DND-41 (cell line): ENCODE measurements around the gene GJB4.

Source experiments
- EZH2 ChIP-seq: IDR thresholded peaks from 3 replicates; pipeline ENCODE4 v1.6.1; 2012; ENCODE audit warnings: borderline replicate concordance, low read depth, mild to moderate bottlenecking, moderate library complexity, low read length, inconsistent platforms; ENCODE audit not compliant: severe bottlenecking
- TF ChIP-seq, protein P1 (sequence below): IDR thresholded peaks from 2 replicates; pipeline ENCODE4 v1.5.1; 2012; ENCODE audit warnings: borderline replicate concordance, low read length, moderate library complexity, mild to moderate bottlenecking; ENCODE audit not compliant: poor library complexity, severe bottlenecking; ENCODE audit errors: extremely low read depth

DNA sequence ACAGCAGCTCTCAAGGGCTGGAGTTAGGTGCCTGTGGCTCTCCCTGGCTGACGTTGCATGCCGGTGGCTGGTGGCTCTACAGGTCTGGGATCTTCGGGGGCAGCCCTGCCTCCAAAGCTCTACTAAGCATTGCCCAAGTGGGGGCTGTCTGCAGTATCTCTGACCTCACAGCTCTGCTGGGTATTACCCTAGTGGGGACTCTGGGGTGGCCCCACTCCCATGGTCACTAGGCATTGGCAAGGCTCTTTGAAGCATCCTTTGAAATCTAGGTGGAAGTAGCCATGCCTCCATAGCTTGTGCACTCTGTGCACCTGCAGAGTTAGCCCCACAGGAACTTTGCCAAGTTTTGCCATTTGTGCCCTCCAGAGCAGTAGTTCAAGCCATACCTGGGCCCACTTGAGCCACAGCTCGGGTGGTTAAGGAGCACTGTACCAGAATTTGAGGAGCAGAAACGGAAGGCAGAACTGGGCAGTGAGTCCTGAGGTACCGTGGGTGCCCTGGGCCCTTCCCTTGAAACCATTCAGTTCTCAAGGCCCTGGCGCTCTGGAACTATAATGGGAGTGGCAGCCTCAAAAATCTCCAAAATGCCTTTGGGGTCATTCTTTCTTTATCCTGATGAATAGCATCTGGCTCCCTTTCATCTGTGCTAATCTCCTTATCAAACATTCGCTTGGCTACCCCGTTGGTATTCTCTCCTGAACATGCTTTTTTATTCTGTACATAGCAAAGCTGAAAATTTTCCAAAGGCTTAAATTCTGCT, 48.7 kb downstream of the GJB4 start:
- TF ChIP-seq, protein P1, sequence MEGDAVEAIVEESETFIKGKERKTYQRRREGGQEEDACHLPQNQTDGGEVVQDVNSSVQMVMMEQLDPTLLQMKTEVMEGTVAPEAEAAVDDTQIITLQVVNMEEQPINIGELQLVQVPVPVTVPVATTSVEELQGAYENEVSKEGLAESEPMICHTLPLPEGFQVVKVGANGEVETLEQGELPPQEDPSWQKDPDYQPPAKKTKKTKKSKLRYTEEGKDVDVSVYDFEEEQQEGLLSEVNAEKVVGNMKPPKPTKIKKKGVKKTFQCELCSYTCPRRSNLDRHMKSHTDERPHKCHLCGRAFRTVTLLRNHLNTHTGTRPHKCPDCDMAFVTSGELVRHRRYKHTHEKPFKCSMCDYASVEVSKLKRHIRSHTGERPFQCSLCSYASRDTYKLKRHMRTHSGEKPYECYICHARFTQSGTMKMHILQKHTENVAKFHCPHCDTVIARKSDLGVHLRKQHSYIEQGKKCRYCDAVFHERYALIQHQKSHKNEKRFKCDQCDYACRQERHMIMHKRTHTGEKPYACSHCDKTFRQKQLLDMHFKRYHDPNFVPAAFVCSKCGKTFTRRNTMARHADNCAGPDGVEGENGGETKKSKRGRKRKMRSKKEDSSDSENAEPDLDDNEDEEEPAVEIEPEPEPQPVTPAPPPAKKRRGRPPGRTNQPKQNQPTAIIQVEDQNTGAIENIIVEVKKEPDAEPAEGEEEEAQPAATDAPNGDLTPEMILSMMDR: no peak
- no peak for TF ChIP-seq EZH2
